ENCODE measurements around the gene GAB1. TPM values are rescaled to one million over a fixed set of nuclear protein-coding genes. Genes with fewer than 3 reads are reported as not detected.

The GAB1 gene
- total RNA-seq, 1 donor from 2014 or later, result 14.9 TPM

DNA sequence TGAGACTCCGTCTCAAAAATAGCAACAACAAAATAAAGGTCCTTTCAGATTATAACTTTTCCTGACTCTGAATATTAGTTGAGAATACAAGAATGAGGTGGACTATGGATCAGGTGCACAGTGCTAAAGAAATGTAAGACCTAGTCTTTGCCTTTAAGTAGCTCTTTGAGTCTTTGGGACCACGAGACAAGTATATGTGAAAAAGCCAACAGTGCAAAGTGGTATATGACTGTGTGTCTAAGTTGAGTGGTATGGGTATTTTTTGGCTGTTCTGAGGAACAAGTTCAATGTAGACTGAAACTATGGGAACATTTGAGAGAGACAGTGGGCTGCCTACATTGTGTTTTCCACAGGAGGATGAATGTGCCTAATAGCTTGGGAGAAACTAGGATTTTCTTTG, 2.8 kb downstream of the GAB1 start:
- DNase-seq (ENCODE audit: low read depth), result no peak
- TF ChIP-seq, protein P1, sequence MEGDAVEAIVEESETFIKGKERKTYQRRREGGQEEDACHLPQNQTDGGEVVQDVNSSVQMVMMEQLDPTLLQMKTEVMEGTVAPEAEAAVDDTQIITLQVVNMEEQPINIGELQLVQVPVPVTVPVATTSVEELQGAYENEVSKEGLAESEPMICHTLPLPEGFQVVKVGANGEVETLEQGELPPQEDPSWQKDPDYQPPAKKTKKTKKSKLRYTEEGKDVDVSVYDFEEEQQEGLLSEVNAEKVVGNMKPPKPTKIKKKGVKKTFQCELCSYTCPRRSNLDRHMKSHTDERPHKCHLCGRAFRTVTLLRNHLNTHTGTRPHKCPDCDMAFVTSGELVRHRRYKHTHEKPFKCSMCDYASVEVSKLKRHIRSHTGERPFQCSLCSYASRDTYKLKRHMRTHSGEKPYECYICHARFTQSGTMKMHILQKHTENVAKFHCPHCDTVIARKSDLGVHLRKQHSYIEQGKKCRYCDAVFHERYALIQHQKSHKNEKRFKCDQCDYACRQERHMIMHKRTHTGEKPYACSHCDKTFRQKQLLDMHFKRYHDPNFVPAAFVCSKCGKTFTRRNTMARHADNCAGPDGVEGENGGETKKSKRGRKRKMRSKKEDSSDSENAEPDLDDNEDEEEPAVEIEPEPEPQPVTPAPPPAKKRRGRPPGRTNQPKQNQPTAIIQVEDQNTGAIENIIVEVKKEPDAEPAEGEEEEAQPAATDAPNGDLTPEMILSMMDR (IDR thresholded peaks at IDR 0.05; ENCODE audit: insufficient read depth, low read length, poor library complexity, severe bottlenecking), result no peak
- Histone ChIP-seq H3K27me3 (ENCODE audit: control insufficient read depth, insufficient read depth, low read length) (no peaks in the 10 kb centered on the region), H3K4me3 (ENCODE audit: low read depth, low read length) (no peak overlapping the region), H3K36me3 (ENCODE audit: control insufficient read depth, insufficient read depth, low read length) (no peaks in the 10 kb centered on the region)

DNA sequence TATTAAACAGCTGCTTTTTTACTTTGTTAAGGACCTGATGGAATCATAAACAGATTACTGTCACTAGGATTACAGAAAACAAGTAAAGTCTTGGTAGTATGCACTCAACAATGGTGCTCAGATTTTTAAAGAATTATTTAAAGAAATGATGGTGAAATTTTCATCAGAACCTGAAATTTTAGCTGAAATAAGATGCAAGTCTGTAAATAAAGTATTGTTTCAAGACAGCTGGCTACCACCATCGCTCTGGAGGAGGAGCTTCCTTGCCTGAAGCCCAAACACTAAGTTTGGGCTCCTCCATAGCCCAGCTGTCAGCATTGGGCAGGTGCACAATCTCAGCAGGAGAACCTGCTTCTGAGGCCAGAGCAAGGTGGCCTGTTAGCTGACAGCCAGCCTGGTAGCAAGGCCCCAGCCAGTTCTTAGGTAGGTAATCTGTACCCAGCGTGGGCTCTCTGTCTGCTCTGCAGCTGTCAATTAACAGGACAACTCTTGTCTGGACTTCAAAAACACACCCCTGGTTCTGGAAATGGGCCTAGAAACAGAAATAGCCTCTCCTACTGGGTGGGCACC, 4.6 kb downstream of the GAB1 start:
- Histone ChIP-seq H3K27me3 (ENCODE audit: control insufficient read depth, insufficient read depth, low read length) (no peaks in the 10 kb centered on the region), H3K4me3 (ENCODE audit: low read depth, low read length) (no peak overlapping the region), H3K36me3 (ENCODE audit: control insufficient read depth, insufficient read depth, low read length) (no peaks in the 10 kb centered on the region)
- TF ChIP-seq, protein P1 (IDR thresholded peaks at IDR 0.05; ENCODE audit: insufficient read depth, low read length, poor library complexity, severe bottlenecking), result no peak
- DNase-seq (ENCODE audit: low read depth), result no peak

DNA sequence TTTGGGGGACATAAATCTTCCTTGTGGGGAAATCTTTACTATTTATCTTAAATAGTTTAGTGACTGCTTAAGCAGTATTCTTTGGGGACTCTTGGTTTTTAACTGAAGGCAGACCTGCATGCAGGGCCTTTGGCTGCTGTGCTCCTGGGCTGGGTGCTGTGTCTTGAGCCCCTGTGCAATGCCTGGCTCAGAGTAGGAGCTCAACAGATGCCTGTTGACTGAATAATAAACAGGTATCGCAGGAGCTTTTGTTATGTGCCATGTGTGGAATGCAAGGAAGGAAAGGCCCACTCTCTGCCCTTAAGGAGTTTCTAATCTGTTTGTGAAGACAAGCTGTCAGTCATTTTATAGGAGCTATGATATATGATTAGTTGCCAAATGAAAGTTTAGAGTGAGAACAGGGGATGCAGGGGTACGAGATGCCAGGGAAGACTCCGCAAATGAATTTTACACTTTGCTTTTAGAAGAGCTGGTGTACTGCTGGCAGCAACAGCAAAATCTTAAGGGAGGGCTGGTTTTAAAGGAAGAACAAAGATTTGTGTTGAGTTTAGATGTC, 6.7 kb downstream of the GAB1 start:
- H3K36me3 ChIP-seq (ENCODE audit: control insufficient read depth, insufficient read depth, low read length), result no peaks in the 10 kb centered on the region
- DNase-seq (ENCODE audit: low read depth), result no peak
- TF ChIP-seq, protein P1 (IDR thresholded peaks at IDR 0.05; ENCODE audit: insufficient read depth, low read length, poor library complexity, severe bottlenecking), result no peak
- H3K27me3 ChIP-seq (ENCODE audit: control insufficient read depth, insufficient read depth, low read length), result no peaks in the 10 kb centered on the region
- H3K4me3 ChIP-seq (ENCODE audit: low read depth, low read length), result no peak overlapping the region

DNA sequence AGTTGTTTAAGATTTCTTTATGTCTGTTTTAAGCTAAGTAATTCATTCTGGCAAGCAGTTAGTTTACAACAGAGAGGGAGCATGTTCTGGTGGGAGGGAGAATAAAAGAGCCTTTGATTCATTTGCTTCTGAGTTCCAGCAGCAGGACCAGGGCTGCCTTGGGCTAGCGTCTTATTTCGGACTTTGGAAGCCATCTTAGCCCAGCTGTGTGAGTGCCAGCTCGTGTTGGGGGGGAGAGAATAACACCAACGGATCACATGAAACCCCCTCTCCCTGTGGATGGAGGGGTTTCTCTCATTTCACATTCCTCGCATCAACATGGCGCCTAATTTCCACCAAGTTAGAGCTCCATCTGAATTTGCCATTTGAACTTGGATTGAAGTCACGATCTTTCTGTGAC, 7.4 kb downstream of the GAB1 start:
- no peak for DNase-seq (ENCODE audit: low read depth)
- H3K27me3 ChIP-seq (ENCODE audit: control insufficient read depth, insufficient read depth, low read length), result no peaks in the 10 kb centered on the region
- H3K36me3 ChIP-seq (ENCODE audit: control insufficient read depth, insufficient read depth, low read length), result no peaks in the 10 kb centered on the region
- TF ChIP-seq, protein P1 (IDR thresholded peaks at IDR 0.05; ENCODE audit: insufficient read depth, low read length, poor library complexity, severe bottlenecking), result no peak
- H3K4me3 ChIP-seq (ENCODE audit: low read depth, low read length), result no peak overlapping the region

DNA sequence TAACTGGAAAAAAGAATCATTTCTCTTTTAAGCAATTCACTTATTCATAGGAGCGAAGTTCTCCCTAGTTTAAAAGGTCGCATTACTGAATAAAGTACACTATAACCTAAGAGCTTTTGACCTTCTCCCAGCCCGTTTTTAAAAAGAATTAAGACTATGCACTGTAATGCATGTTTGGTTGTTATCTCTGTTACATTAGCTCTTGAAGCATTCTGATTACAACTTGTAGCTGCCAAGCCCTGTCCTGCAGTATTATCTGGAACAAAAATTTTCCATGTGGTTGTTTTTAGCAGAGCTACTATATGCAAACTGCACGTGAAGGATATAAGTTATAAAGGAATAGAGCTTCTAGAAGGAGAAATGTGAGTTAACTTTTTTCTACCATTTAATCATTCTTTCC, 8.1 kb downstream of the GAB1 start:
- TF ChIP-seq, protein P1 (IDR thresholded peaks at IDR 0.05; ENCODE audit: insufficient read depth, low read length, poor library complexity, severe bottlenecking), result no peak
- Histone ChIP-seq H3K27me3 (ENCODE audit: control insufficient read depth, insufficient read depth, low read length) (no peaks in the 10 kb centered on the region), H3K36me3 (ENCODE audit: control insufficient read depth, insufficient read depth, low read length) (no peaks in the 10 kb centered on the region), H3K4me3 (ENCODE audit: low read depth, low read length) (no peak overlapping the region)
- no peak for DNase-seq (ENCODE audit: low read depth)

DNA sequence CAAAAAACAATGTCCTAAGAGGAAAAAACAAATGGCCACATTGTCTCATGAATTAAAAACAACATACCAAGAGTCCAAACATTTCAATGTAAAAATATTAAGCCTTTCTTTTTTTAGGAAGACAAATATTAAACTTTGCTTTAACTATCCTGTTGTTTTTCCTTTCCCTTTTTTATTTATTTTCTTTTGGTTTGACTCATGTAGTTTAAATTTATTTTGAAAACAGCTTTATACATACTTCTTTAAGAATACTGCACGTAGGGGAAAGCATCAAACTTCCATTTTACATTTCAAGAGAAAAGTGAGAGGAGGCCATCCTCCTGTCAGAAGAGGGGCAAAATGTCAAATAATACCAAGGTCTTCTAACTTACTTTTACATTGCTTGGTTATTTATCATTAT, 8.7 kb downstream of the GAB1 start:
- TF ChIP-seq, protein P1 (IDR thresholded peaks at IDR 0.05; ENCODE audit: insufficient read depth, low read length, poor library complexity, severe bottlenecking), result no peak

More for the DNA sequence above, 8.7 kb downstream of the GAB1 start:
- H3K27me3 ChIP-seq (ENCODE audit: control insufficient read depth, insufficient read depth, low read length), result no peaks in the 10 kb centered on the region
- no peak for DNase-seq (ENCODE audit: low read depth)
- no peak overlapping the region for H3K4me3 ChIP-seq (ENCODE audit: low read depth, low read length)
- H3K36me3 ChIP-seq (ENCODE audit: control insufficient read depth, insufficient read depth, low read length), result no peaks in the 10 kb centered on the region

Data from kidney epithelial cell (primary cell).